PC-3 (cell line): ENCODE data around the gene TIMM21. TPM values are rescaled to one million over a fixed set of nuclear protein-coding genes. Genes with fewer than 3 reads are reported as not detected.

Experiments
- ATAC-seq: fragments of 200-7000 bp; cut with Tn5 transposase; 2 replicates; pipeline ENCODE4 v1.9.1; 2020; ENCODE audit warnings: mild to moderate bottlenecking, moderate library complexity
- BruUV-seq: library from RNA; stranded (reverse); fragments of 400-500 nt; replicated peaks from 2 replicates; lab custom pipeline; 2021; lab: Mats Ljungman, UMichigan
- CTCF ChIA-PET: fragments of 300-600 bp; sonication (Branson Sonifier 250); formaldehyde crosslinking; loops from one replicate; lab custom pipeline; 2022; ENCODE audit warnings: antibody characterized with exemption; lab: Charles Lee
- POLR2A ChIA-PET: fragments of 300-600 bp; sonication (Branson Sonifier 250); formaldehyde crosslinking; loops from one replicate; lab custom pipeline; 2022; ENCODE audit warnings: antibody characterized with exemption; ENCODE audit not compliant: unreplicated experiment; lab: Charles Lee
- DNase-seq: peaks from one replicate; pipeline ENCODE4 v3.0.0-alpha.2; 2015
- H2AFZ ChIP-seq: fragments of 300-600 bp; sonication (generic); 2 replicates; pipeline ENCODE4 v1.6.0; 2016; ENCODE audit warnings: antibody characterized with exemption, low read length
- H3F3A ChIP-seq: fragments of 300-600 bp; sonication (generic); one replicate; pipeline ENCODE4 v1.6.0; 2017; ENCODE audit warnings: antibody characterized with exemption, low read length, control low read depth, mild to moderate bottlenecking; ENCODE audit not compliant: unreplicated experiment
- H3K27ac ChIP-seq: fragments of 300-600 bp; sonication (generic); 2 replicates; pipeline ENCODE4 v1.5.1; 2016; ENCODE audit warnings: mild to moderate bottlenecking, low read length
- H3K27me3 ChIP-seq: fragments of 300-600 bp; sonication (generic); 2 replicates; pipeline ENCODE4 v1.6.1; 2016; ENCODE audit warnings: low read length, mixed read lengths
- H3K36me3 ChIP-seq: fragments of 300-600 bp; sonication (generic); 2 replicates; pipeline ENCODE4 v1.6.1; 2016; ENCODE audit warnings: low read depth, mixed run types, low read length, mixed read lengths
- H3K4me1 ChIP-seq: fragments of 300-600 bp; sonication (generic); 2 replicates; pipeline ENCODE4 v1.5.1; 2016; ENCODE audit warnings: low read length; ENCODE audit not compliant: insufficient read depth
- H3K4me2 ChIP-seq: fragments of 300-600 bp; sonication (generic); 2 replicates; pipeline ENCODE4 v1.6.0; 2016; ENCODE audit warnings: low read length
- H3K4me3 ChIP-seq: fragments of 300-600 bp; sonication (generic); 2 replicates; pipeline ENCODE4 v1.5.1; 2016; ENCODE audit warnings: mild to moderate bottlenecking, low read length, mixed read lengths
- H3K79me2 ChIP-seq: fragments of 300-600 bp; sonication (generic); 2 replicates; pipeline ENCODE4 v1.6.1; 2017; ENCODE audit warnings: low read length, mixed read lengths
- H3K9ac ChIP-seq: fragments of 300-600 bp; sonication (generic); 2 replicates; pipeline ENCODE4 v1.6.0; 2016; ENCODE audit warnings: mild to moderate bottlenecking, low read length
- H3K9me2 ChIP-seq: fragments of 300-600 bp; sonication (generic); replicated peaks from 2 replicates; pipeline ENCODE4 v1.6.1; 2016; ENCODE audit warnings: mixed run types, low read length, mixed read lengths
- H3K9me3 ChIP-seq: fragments of 300-600 bp; sonication (generic); 2 replicates; pipeline ENCODE4 v1.6.1; 2016; ENCODE audit warnings: low read length, mixed read lengths
- H4K20me1 ChIP-seq: fragments of 300-600 bp; sonication (generic); 2 replicates; pipeline ENCODE4 v1.6.1; 2016; ENCODE audit warnings: low read length, mixed read lengths
- EZH2 ChIP-seq: fragments of 300-600 bp; sonication (generic); IDR thresholded peaks from one replicate; pipeline ENCODE4 v1.6.1; 2017; ENCODE audit warnings: antibody characterized with exemption, mild to moderate bottlenecking, low read length; ENCODE audit not compliant: unreplicated experiment
- EZH2phosphoT487 ChIP-seq: fragments of 300-600 bp; sonication (generic); IDR thresholded peaks from 2 replicates; pipeline ENCODE4 v1.6.1; 2018; ENCODE audit warnings: mild to moderate bottlenecking, antibody characterized with exemption, low read length, borderline replicate concordance
- intact Hi-C: fragments of 100-400 bp; cut with micrococcal nuclease; formaldehyde crosslinking; loops from 2 replicates; pipeline ENCODE4 v1.9.0; 2023
- total RNA-seq: library from RNA; depleted of rRNA; stranded (reverse); fragments of >200 nt; gene quantifications from 2 replicates; pipeline ENCODE4 v1.2.3, GENCODE V29; 2014
- TF ChIP-seq, protein P1 (sequence below): fragments of 300-600 bp; sonication (generic); conservative IDR thresholded peaks from 2 replicates; pipeline ENCODE4 v1.5.1; 2017; ENCODE audit warnings: antibody characterized with exemption, low read depth, mild to moderate bottlenecking, low read length

TIMM21 gene
- total RNA-seq, 1 experiment from 2014 or later, result 120 TPM

DNA sequence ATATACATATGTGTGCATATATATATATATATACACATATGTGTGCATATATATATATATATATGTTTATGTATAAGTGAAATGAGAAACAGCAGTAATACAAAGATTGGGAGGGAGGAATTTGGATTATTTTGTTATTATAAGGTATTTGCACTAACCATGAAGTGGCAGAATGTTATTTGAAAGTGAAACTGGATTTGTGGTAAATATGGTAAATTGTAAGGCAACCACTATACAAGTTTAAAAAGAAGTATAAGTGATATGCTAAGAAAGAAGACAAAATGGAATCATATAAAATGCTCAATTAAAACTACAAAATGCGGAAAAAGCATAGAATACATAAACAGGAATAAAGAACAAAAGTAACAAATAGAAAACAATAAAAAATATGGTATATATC is 38.2 kb upstream of the TIMM21 start:
- Histone ChIP-seq H3K4me3 (no peak overlapping the region), H2AFZ (no peak overlapping the region), H3K4me1 (no peaks in the 10 kb centered on the region), H3K4me2 (no peak overlapping the region), H3K9me2 (no peaks in the 10 kb centered on the region), H3K27me3 (no peaks in the 10 kb centered on the region), H3K9ac (no peak overlapping the region), H3K9me3 (no peaks in the 10 kb centered on the region), H3F3A (no peaks in the 10 kb centered on the region), H3K79me2 (no peaks in the 10 kb centered on the region), H3K36me3 (no peaks in the 10 kb centered on the region), H4K20me1 (no peaks in the 10 kb centered on the region), H3K27ac (no peak overlapping the region)
- TF ChIP-seq EZH2phosphoT487 (no peak), EZH2 (no peak)
- TF ChIP-seq, protein P1, sequence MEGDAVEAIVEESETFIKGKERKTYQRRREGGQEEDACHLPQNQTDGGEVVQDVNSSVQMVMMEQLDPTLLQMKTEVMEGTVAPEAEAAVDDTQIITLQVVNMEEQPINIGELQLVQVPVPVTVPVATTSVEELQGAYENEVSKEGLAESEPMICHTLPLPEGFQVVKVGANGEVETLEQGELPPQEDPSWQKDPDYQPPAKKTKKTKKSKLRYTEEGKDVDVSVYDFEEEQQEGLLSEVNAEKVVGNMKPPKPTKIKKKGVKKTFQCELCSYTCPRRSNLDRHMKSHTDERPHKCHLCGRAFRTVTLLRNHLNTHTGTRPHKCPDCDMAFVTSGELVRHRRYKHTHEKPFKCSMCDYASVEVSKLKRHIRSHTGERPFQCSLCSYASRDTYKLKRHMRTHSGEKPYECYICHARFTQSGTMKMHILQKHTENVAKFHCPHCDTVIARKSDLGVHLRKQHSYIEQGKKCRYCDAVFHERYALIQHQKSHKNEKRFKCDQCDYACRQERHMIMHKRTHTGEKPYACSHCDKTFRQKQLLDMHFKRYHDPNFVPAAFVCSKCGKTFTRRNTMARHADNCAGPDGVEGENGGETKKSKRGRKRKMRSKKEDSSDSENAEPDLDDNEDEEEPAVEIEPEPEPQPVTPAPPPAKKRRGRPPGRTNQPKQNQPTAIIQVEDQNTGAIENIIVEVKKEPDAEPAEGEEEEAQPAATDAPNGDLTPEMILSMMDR, result no peak
- ChIA-PET CTCF (no interaction called here), POLR2A (no interaction called here)
- ATAC-seq (no peak), DNase-seq (no peak)
- BruUV-seq, result no TSS peak
- intact Hi-C loops, result loop anchor here (10.0 kb wide), 2 partner anchors 265 to 965 kb away; no protein-coding TSS in a partner anchor

DNA sequence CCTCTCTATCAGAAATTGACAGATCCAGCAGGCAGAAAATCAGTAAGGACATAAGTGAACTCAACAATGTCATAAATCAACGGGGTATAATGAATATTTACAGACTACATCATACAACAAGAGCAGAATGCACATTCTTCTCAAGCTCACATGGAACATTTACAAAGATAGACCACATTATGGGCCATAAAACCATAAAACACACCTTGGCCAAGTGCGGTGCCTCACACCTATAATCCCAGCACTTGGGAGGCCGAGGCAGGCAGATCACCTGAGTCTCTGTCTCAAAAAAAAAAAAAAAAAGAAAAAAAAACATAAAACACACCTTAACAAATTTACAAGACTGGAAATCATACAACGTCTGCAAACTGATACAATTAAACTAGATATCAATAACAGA is 37.3 kb upstream of the TIMM21 start:
- no TSS peak for BruUV-seq
- no peaks in the 10 kb centered on the region for H3K36me3 ChIP-seq
- TF ChIP-seq, protein P1, result no peak
- TF ChIP-seq EZH2 (no peak), EZH2phosphoT487 (no peak)
- DNase-seq (no peak), ATAC-seq (no peak)
- no peaks in the 10 kb centered on the region for H3K27me3 ChIP-seq
- H3K4me1 ChIP-seq, result no peaks in the 10 kb centered on the region
- intact Hi-C loops, result loop anchor here (10.0 kb wide), 2 partner anchors 266 to 966 kb away; no protein-coding TSS in a partner anchor
- H2AFZ ChIP-seq, result no peak overlapping the region
- H3K79me2 ChIP-seq, result no peaks in the 10 kb centered on the region
- H4K20me1 ChIP-seq, result no peaks in the 10 kb centered on the region
- H3K27ac ChIP-seq, result no peak overlapping the region
- CTCF ChIA-PET, result no interaction called here
- H3K4me3 ChIP-seq, result no peak overlapping the region
- H3K4me2 ChIP-seq, result no peak overlapping the region
- H3K9me3 ChIP-seq, result no peaks in the 10 kb centered on the region
- H3K9ac ChIP-seq, result no peak overlapping the region
- no peaks in the 10 kb centered on the region for H3F3A ChIP-seq
- POLR2A ChIA-PET, result no interaction called here
- H3K9me2 ChIP-seq, result no peaks in the 10 kb centered on the region

DNA sequence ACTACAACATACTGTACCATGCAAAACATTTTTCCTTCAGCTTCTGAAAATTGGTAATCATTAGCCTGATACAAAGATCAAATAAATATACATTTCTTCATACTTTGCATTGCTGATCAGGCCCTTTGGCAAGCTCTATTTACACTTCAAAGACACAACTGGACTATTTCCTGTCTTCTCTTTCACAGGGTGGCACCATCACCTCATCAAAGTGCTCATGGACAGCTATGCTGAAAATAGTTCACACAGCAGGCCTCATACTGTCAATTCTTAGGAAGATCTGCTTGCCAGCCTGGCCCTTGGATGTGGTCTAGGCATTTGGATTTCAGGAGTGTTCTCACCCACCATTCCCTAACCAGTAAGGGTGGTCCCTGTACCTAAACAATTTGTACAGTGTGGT is 34.6 kb upstream of the TIMM21 start:
- no TSS peak for BruUV-seq
- ChIA-PET POLR2A (no interaction called here), CTCF (no interaction called here)
- Histone ChIP-seq H3K36me3 (no peaks in the 10 kb centered on the region), H3K4me1 (no peaks in the 10 kb centered on the region), H4K20me1 (no peaks in the 10 kb centered on the region), H3K4me2 (no peak overlapping the region), H3K9ac (no peak overlapping the region), H3K9me3 (no peaks in the 10 kb centered on the region), H3K4me3 (no peak overlapping the region), H3F3A (no peaks in the 10 kb centered on the region), H3K9me2 (no peaks in the 10 kb centered on the region), H3K27me3 (no peaks in the 10 kb centered on the region), H3K79me2 (no peaks in the 10 kb centered on the region), H2AFZ (no peak overlapping the region), H3K27ac (no peak overlapping the region)
- no peak for TF ChIP-seq EZH2phosphoT487
- TF ChIP-seq, protein P1, result no peak
- TF ChIP-seq EZH2, result no peak
- ATAC-seq (no peak), DNase-seq (no peak)
- intact Hi-C loops, result loop anchor here (10.0 kb wide), 2 partner anchors 269 to 969 kb away; no protein-coding TSS in a partner anchor
